IMR-90 (cell line): ENCODE measurements around the gene KCNK7. TPM values are rescaled to one million over a fixed set of nuclear protein-coding genes. Genes with fewer than 3 reads are reported as not detected.

ENCODE experiments used
- ATAC-seq: fragments of 200-7000 bp; cut with Tn5 transposase; 2 replicates; pipeline ENCODE4 v1.9.1; 2020; ENCODE audit warnings: low read depth, mild to moderate bottlenecking, moderate library complexity
- BruUV-seq: library from RNA; stranded (reverse); fragments of 400-500 nt; replicated peaks from 2 replicates; lab custom pipeline; 2021; lab: Mats Ljungman, UMichigan
- CTCF ChIA-PET: fragments of 300-600 bp; formaldehyde crosslinking; extraction: SDS; loops from one replicate; lab custom pipeline; 2021; ENCODE audit warnings: antibody characterized with exemption; lab: Yijun Ruan, JAX
- POLR2A ChIA-PET: fragments of 300-600 bp; sonication (Branson Sonifier 250); formaldehyde crosslinking; loops from one replicate; lab custom pipeline; 2022; ENCODE audit warnings: antibody characterized with exemption; ENCODE audit not compliant: unreplicated experiment; lab: Charles Lee
- DNase-seq: peaks from one replicate; pipeline ENCODE4 v3.0.0; 2013
- H2AFZ ChIP-seq: replicated peaks from 2 replicates; pipeline ENCODE3; 2013; ENCODE audit warnings: low read length, mild to moderate bottlenecking; ENCODE audit not compliant: poor library complexity
- H2AK5ac ChIP-seq: 2 replicates; pipeline ENCODE4 v1.6.1; 2013; ENCODE audit warnings: low read depth, low read length, inconsistent platforms
- H2AK9ac ChIP-seq: replicated peaks from 2 replicates; pipeline ENCODE3; 2013; ENCODE audit warnings: mild to moderate bottlenecking, low read depth, low read length, moderate library complexity; ENCODE audit not compliant: poor library complexity
- H2BK120ac ChIP-seq: 2 replicates; pipeline ENCODE4 v1.6.1; 2013; ENCODE audit warnings: low read depth, low read length, inconsistent platforms
- H2BK15ac ChIP-seq: 3 replicates; pipeline ENCODE4 v1.6.1; 2013; ENCODE audit warnings: low read depth, low read length, inconsistent platforms
- H2BK20ac ChIP-seq: 2 replicates; pipeline ENCODE4 v1.6.1; 2013; ENCODE audit warnings: low read depth, mild to moderate bottlenecking, inconsistent platforms, low read length, moderate library complexity
- H2BK5ac ChIP-seq: 2 replicates; pipeline ENCODE4 v1.6.1; 2013; ENCODE audit warnings: mild to moderate bottlenecking, low read depth, low read length, inconsistent platforms; ENCODE audit not compliant: poor library complexity, severe bottlenecking
- H3K14ac ChIP-seq: replicated peaks from 2 replicates; pipeline ENCODE4 v1.6.1; 2013; ENCODE audit warnings: low read depth, low read length, inconsistent platforms
- H3K18ac ChIP-seq: 2 replicates; pipeline ENCODE4 v1.6.1; 2013; ENCODE audit warnings: low read depth, low read length, control low read depth
- H3K23ac ChIP-seq: 2 replicates; pipeline ENCODE4 v1.6.1; 2013; ENCODE audit warnings: low read depth, low read length, inconsistent platforms
- H3K27ac ChIP-seq: 2 replicates; pipeline ENCODE4 v1.5.1; 2013; ENCODE audit warnings: mild to moderate bottlenecking, control low read depth, low read length; ENCODE audit not compliant: insufficient read depth
- H3K27me3 ChIP-seq: 2 replicates; pipeline ENCODE4 v1.6.1; 2013; ENCODE audit warnings: low read length; ENCODE audit not compliant: control insufficient read depth, insufficient read depth
- H3K36me3 ChIP-seq: 2 replicates; pipeline ENCODE4 v1.6.1; 2013; ENCODE audit warnings: low read length, mixed read lengths; ENCODE audit not compliant: control insufficient read depth, insufficient read depth
- H3K4ac ChIP-seq: 2 replicates; pipeline ENCODE4 v1.6.1; 2013; ENCODE audit warnings: low read depth, low read length, inconsistent platforms
- H3K4me1 ChIP-seq: 2 replicates; pipeline ENCODE4 v1.6.1; 2013; ENCODE audit warnings: low read length, mixed read lengths; ENCODE audit not compliant: control insufficient read depth, insufficient read depth
- H3K4me2 ChIP-seq: 2 replicates; pipeline ENCODE4 v1.6.1; 2013; ENCODE audit warnings: low read depth, mild to moderate bottlenecking, control low read depth, low read length, moderate library complexity
- H3K4me3 ChIP-seq: 2 replicates; pipeline ENCODE4 v1.5.1; 2013; ENCODE audit warnings: low read depth, mild to moderate bottlenecking, control low read depth, low read length, moderate library complexity; ENCODE audit not compliant: insufficient read depth
- H3K56ac ChIP-seq: 2 replicates; pipeline ENCODE4 v1.6.1; 2013; ENCODE audit warnings: low read length, inconsistent platforms; ENCODE audit not compliant: insufficient read depth; ENCODE audit errors: extremely low read depth
- H3K79me1 ChIP-seq, 2 experiments: 2 replicates each; pipeline ENCODE4 v1.6.1; 2013; ENCODE audit warnings: low read length in 2 of 2, inconsistent platforms in 1 of 2, low read depth in 1 of 2
- H3K9ac ChIP-seq: 2 replicates; pipeline ENCODE4 v1.6.1; 2013; ENCODE audit warnings: low read depth, low read length, control low read depth
- H3K9me1 ChIP-seq: 2 replicates; pipeline ENCODE4 v1.6.1; 2013; ENCODE audit warnings: low read length, inconsistent platforms; ENCODE audit not compliant: insufficient read depth
- H3K9me3 ChIP-seq: 2 replicates; pipeline ENCODE4 v1.6.1; 2013; ENCODE audit warnings: low read length; ENCODE audit not compliant: control insufficient read depth, insufficient read depth
- H4K20me1 ChIP-seq: 2 replicates; pipeline ENCODE4 v1.6.1; 2013; ENCODE audit warnings: low read length, inconsistent platforms; ENCODE audit not compliant: insufficient read depth
- H4K5ac ChIP-seq: 2 replicates; pipeline ENCODE4 v1.6.1; 2013; ENCODE audit warnings: mild to moderate bottlenecking, low read depth, low read length, control low read depth
- H4K8ac ChIP-seq, 2 experiments: 2 replicates each; pipeline ENCODE4 v1.6.1; 2013; ENCODE audit warnings: low read depth in 2 of 2, low read length in 2 of 2, control low read depth in 1 of 2, inconsistent platforms in 1 of 2
- H4K91ac ChIP-seq: 2 replicates; pipeline ENCODE4 v1.6.1; 2013; ENCODE audit warnings: low read depth, low read length, inconsistent platforms; ENCODE audit not compliant: insufficient read depth
- BHLHE40 ChIP-seq: fragments of 150-350 bp; IDR thresholded peaks from 2 replicates; pipeline ENCODE4 v1.6.1; 2016; ENCODE audit warnings: mild to moderate bottlenecking, low read depth, low read length
- CEBPB ChIP-seq: IDR thresholded peaks from 2 replicates; pipeline ENCODE4 v1.6.1; 2012; ENCODE audit warnings: low read depth, low read length, improper control_type of control experiment
- CHD1 ChIP-seq: IDR thresholded peaks from 2 replicates; pipeline ENCODE4 v1.6.1; 2012; ENCODE audit warnings: low read depth, low read length, improper control_type of control experiment
- FOS ChIP-seq: fragments of 150-350 bp; IDR thresholded peaks from 2 replicates; pipeline ENCODE4 v1.6.1; 2016; ENCODE audit warnings: low read depth, low read length
- MAZ ChIP-seq: IDR thresholded peaks from 2 replicates; pipeline ENCODE4 v1.6.1; 2012; ENCODE audit warnings: low read depth, mild to moderate bottlenecking, low read length, improper control_type of control experiment, moderate library complexity, borderline replicate concordance
- POLR2A ChIP-seq: IDR thresholded peaks from 2 replicates; pipeline ENCODE4 v1.6.1; 2012; ENCODE audit warnings: mild to moderate bottlenecking, low read depth, low read length
- RCOR1 ChIP-seq: IDR thresholded peaks from 2 replicates; pipeline ENCODE4 v1.6.1; 2012; ENCODE audit warnings: mild to moderate bottlenecking, low read length, improper control_type of control experiment; ENCODE audit not compliant: insufficient replicate concordance
- WGBS, 2 experiments: methylation state at CpG; one replicate each; pipeline versions ENCODE4 v1.1.5 to v1.1.7; 2013; ENCODE audit warnings: missing lambda C conversion rate in 2 of 2; ENCODE audit not compliant: insufficient read length in 1 of 2; ENCODE audit errors: extremely low coverage in 2 of 2; 5-methylcytosine and 5-hydroxymethylcytosine counted together
- dilution Hi-C: fragments of 300-500 bp; cut with HindIII; formaldehyde crosslinking; loops from one replicate; pipeline ENCODE4 v1.14.3; 2018; ENCODE audit warnings: low sequenced_read_pairs; ENCODE audit not compliant: unreplicated experiment
- in situ Hi-C: fragments of 300-500 bp; cut with MboI; formaldehyde crosslinking; loops from 3 replicates; pipeline ENCODE4 v1.14.3; 2019; ENCODE audit warnings: low sequenced_read_pairs, inconsistent platforms, mixed read lengths
- intact Hi-C: fragments of 100-400 bp; cut with micrococcal nuclease; formaldehyde crosslinking; loops from 2 replicates; pipeline ENCODE4 v1.10.0; 2022
- polyA plus RNA-seq, 3 experiments: library from polyadenylated mRNA; depleted of rRNA; stranded (reverse); fragments of >200 nt; gene quantifications; 2 replicates each; pipeline ENCODE4 v1.2.3, GENCODE V29; 2012; ENCODE audit warnings: low replicate concordance in 1 of 3
- total RNA-seq: library from RNA; depleted of rRNA; stranded (reverse); fragments of >200 nt; gene quantifications from 2 replicates; pipeline ENCODE4 v1.2.3, GENCODE V29; 2012
- TF ChIP-seq, protein P1 (sequence below): conservative IDR thresholded peaks from 2 replicates; pipeline ENCODE4 v1.5.1; 2012; ENCODE audit warnings: mild to moderate bottlenecking, low read depth, low read length, improper control_type of control experiment

KCNK7 gene
- total and polyA plus RNA-seq, 2 of the 4 experiments (the other 2 are of a cell fraction) = 0.09 TPM; not detected in 1

DNA sequence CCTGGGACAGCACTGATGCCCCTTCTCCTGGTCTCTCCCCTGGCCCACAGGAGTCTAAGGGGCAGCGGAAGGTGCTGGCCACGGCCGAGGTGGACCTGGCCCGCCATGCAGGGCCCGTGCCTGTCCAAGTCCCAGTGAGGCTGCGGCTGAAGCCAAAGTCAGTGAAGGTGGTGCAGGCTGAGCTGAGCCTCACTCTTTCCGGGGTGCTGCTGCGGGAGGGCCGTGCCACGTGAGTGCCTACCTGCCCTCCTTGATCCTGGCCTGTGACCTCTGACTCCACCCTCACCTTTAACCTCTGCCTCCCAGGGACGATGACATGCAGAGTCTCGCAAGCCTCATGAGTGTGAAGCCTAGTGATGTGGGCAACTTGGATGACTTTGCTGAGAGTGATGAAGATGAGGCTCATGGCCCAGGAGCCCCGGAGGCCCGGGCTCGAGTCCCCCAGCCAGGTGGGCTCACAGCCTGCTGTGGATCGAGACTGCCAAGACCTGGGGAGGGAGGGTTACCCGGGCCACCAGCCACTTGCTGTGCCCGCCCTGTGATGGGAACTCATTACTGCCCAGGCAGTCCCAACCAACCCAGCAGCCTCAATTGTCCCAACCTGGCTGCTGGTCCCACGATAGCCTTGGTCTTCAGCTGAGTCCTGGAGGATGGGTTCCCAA lies 15.4 kb downstream of the KCNK7 start:
- Histone ChIP-seq H2AFZ (no peak overlapping the region), H2AK9ac (no peak overlapping the region), H3K9me3 (no peaks in the 10 kb centered on the region), H3K18ac (no peak overlapping the region), H3K4me1 (peaks cover 21% of the 10 kb centered on the region), H3K4me3 (no peak overlapping the region), H3K4ac (no peak overlapping the region), H3K27ac (no peak overlapping the region), H2BK15ac (no peak overlapping the region), H3K9me1 (peaks cover 4% of the 10 kb centered on the region), H2AK5ac (no peak overlapping the region), H4K20me1 (peaks cover 12% of the 10 kb centered on the region), H3K14ac (no peak overlapping the region), H3K36me3 (peaks cover 34% of the 10 kb centered on the region; the same call in 1 of the 2 replicates), H3K56ac (no peak overlapping the region), H4K8ac (no peak overlapping the region), H4K5ac (no peak overlapping the region), H3K23ac (no peak overlapping the region), H3K27me3 (no peaks in the 10 kb centered on the region), H2BK20ac (no peak overlapping the region), H3K9ac (no peak overlapping the region), H2BK120ac (no peak overlapping the region), H3K4me2 (no peak overlapping the region), H3K79me1 (peaks cover 20 to 46% of the 10 kb centered on the region in 2 experiments; a peak in 3 of 4 replicates), H2BK5ac (no peak overlapping the region), H4K91ac (no peak overlapping the region)
- intact Hi-C loops (no loop called here), dilution Hi-C loops (no loop called here), in situ Hi-C loops (no loop called here)
- 100% methylated on average over 3 of the region's 19 CpGs; no CpG with 5 or more reads in 1 of the 2 experiments for WGBS, 2 experiments
- ChIA-PET POLR2A (no interaction called here), CTCF (no interaction called here)
- BruUV-seq = no TSS peak
- DNase-seq (no peak), ATAC-seq (no peak)
- TF ChIP-seq POLR2A (no peak), RCOR1 (no peak), CEBPB (no peak), FOS (no peak), BHLHE40 (no peak), MAZ (no peak), CHD1 (no peak)
- TF ChIP-seq, protein P1, sequence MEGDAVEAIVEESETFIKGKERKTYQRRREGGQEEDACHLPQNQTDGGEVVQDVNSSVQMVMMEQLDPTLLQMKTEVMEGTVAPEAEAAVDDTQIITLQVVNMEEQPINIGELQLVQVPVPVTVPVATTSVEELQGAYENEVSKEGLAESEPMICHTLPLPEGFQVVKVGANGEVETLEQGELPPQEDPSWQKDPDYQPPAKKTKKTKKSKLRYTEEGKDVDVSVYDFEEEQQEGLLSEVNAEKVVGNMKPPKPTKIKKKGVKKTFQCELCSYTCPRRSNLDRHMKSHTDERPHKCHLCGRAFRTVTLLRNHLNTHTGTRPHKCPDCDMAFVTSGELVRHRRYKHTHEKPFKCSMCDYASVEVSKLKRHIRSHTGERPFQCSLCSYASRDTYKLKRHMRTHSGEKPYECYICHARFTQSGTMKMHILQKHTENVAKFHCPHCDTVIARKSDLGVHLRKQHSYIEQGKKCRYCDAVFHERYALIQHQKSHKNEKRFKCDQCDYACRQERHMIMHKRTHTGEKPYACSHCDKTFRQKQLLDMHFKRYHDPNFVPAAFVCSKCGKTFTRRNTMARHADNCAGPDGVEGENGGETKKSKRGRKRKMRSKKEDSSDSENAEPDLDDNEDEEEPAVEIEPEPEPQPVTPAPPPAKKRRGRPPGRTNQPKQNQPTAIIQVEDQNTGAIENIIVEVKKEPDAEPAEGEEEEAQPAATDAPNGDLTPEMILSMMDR = no peak
